ENCODE measurements around the gene GRAP2. TPM values are rescaled to one million over a fixed set of nuclear protein-coding genes. Genes with fewer than 3 reads are reported as not detected.

GRAP2 gene
- total RNA-seq, 4 donors from 2014 or later = 0.97 to 2.0 TPM; not detected in 2

- no peak for TF ChIP-seq POLR2A (IDR thresholded peaks at IDR 0.05)
- TF ChIP-seq, protein P1, sequence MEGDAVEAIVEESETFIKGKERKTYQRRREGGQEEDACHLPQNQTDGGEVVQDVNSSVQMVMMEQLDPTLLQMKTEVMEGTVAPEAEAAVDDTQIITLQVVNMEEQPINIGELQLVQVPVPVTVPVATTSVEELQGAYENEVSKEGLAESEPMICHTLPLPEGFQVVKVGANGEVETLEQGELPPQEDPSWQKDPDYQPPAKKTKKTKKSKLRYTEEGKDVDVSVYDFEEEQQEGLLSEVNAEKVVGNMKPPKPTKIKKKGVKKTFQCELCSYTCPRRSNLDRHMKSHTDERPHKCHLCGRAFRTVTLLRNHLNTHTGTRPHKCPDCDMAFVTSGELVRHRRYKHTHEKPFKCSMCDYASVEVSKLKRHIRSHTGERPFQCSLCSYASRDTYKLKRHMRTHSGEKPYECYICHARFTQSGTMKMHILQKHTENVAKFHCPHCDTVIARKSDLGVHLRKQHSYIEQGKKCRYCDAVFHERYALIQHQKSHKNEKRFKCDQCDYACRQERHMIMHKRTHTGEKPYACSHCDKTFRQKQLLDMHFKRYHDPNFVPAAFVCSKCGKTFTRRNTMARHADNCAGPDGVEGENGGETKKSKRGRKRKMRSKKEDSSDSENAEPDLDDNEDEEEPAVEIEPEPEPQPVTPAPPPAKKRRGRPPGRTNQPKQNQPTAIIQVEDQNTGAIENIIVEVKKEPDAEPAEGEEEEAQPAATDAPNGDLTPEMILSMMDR (IDR thresholded peaks at IDR 0.05) = no peak
Observed at GRCh38 chr22:39979048-39979447, 78.2 kb downstream of the GRAP2 start.

DNA sequence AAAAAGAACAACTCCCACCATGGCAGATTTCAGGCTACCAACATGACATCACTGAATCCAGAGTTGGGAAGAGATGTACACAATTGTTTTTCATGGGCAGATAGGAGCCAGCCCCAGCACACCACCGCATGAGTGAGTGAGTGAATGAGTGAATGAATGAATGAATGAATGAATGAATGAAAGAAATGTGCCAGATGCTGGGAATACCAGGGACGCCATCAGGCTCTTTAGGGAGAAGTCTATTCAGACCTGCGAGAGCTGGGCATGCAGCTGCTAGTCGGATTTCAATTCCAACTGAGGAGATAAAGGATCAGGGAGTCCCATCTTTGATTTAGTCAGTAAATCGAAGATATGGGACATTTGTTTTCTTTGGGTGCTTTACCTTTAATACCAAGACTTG, 78.6 kb downstream of the GRAP2 start:
- no peak for DNase-seq
- intact Hi-C loops (cut with DNase I; ENCODE audit: low total_unique reads) = no loop called here
- Histone ChIP-seq H3K27ac (no peak overlapping the region), H3K9me3 (no peaks in the 10 kb centered on the region), H3K36me3 (no peaks in the 10 kb centered on the region), H3K4me1 (no peaks in the 10 kb centered on the region), H3K27me3 (no peaks in the 10 kb centered on the region), H3K4me3 (no peak overlapping the region)
- TF ChIP-seq, protein P1 (IDR thresholded peaks at IDR 0.05) = no peak

More at GRCh38 chr22:39979048-39979447, 78.2 kb downstream of the GRAP2 start:
- DNase-seq = no peak
- Histone ChIP-seq H3K4me1 (no peaks in the 10 kb centered on the region), H3K27ac (no peak overlapping the region), H3K4me3 (no peak overlapping the region), H3K36me3 (no peaks in the 10 kb centered on the region), H3K9me3 (no peaks in the 10 kb centered on the region), H3K27me3 (no peaks in the 10 kb centered on the region)
- intact Hi-C loops (cut with DNase I; ENCODE audit: low total_unique reads) = no loop called here

GRCh38 chr22:39980596-39980995, 79.7 kb downstream of the GRAP2 start:
- H3K27me3 ChIP-seq = no peaks in the 10 kb centered on the region
- no peaks in the 10 kb centered on the region for H3K4me1 ChIP-seq
- H3K36me3 ChIP-seq = no peaks in the 10 kb centered on the region
- no peak for DNase-seq
- H3K4me3 ChIP-seq = no peak overlapping the region
- no peak for TF ChIP-seq POLR2A (IDR thresholded peaks at IDR 0.05)
- TF ChIP-seq, protein P1 (IDR thresholded peaks at IDR 0.05) = no peak
- intact Hi-C loops (cut with DNase I; ENCODE audit: low total_unique reads) = no loop called here
- no peaks in the 10 kb centered on the region for H3K9me3 ChIP-seq
- H3K27ac ChIP-seq = no peak overlapping the region

DNA sequence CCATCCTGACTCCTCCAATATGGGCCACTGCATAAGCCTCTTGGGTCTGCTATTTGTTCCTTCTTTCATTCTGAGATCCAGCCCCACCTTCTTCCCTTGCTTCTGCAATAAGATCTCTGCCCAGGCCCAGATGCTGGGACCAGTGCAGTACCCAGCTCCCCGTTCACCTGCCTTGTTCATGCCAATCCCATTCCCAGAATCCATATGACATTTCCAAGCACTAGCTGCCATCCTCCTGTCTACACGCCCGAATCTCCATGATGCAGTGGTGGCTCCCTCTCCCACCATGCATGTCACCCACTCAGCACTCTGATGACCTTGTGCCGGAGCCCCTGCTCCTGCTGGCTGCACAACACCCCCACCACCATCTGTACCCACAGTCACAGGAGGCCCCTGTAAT, 82.5 kb downstream of the GRAP2 start:
- Histone ChIP-seq H3K9me3 (no peaks in the 10 kb centered on the region), H3K27ac (no peak overlapping the region), H3K4me3 (no peak overlapping the region), H3K4me1 (no peaks in the 10 kb centered on the region), H3K27me3 (no peaks in the 10 kb centered on the region), H3K36me3 (no peaks in the 10 kb centered on the region)
- DNase-seq = no peak
- TF ChIP-seq POLR2A (IDR thresholded peaks at IDR 0.05) = no peak
- TF ChIP-seq, protein P1 (IDR thresholded peaks at IDR 0.05) = no peak
- intact Hi-C loops (cut with DNase I; ENCODE audit: low total_unique reads) = no loop called here

DNA sequence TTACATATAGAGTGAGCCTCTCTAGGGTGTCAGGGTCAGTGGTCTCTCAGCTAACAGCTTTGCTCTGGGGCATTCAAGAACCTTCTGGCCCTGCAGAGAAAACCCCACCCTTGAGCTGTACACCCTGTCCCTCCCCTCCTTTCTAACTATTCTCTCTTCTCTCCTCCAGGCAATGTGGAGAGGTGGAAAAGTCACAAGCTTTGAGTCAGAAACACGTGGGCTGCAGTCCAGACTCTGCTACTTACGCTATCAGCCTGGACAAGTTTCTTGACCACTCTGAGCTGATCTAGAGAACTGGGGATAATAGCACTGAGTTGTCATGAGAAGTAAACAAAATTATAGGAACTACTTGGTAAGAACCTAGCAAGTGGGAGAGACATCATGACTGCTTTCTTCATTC, 83.1 kb downstream of the GRAP2 start:
- Histone ChIP-seq H3K36me3 (no peaks in the 10 kb centered on the region), H3K9me3 (no peaks in the 10 kb centered on the region), H3K4me3 (no peak overlapping the region), H3K27ac (no peak overlapping the region), H3K4me1 (no peaks in the 10 kb centered on the region), H3K27me3 (no peaks in the 10 kb centered on the region)
- no peak for TF ChIP-seq POLR2A (IDR thresholded peaks at IDR 0.05)
- TF ChIP-seq, protein P1 (IDR thresholded peaks at IDR 0.05) = no peak
- intact Hi-C loops (cut with DNase I; ENCODE audit: low total_unique reads) = no loop called here
- no peak for DNase-seq

All from uterus (tissue), 4 donors.